ENCODE data around the gene ACER2. TPM values are rescaled to one million over a fixed set of nuclear protein-coding genes. Genes with fewer than 3 reads are reported as not detected.

ACER2 gene
- total RNA-seq, 2 experiments from 2014 or later, result 1.8 TPM

- H3K9me3 Mint-ChIP-seq, result no peaks in the 10 kb centered on the region
- H3K4me1 Mint-ChIP-seq (ENCODE audit: low read depth), result peaks cover 17% of the 10 kb centered on the region
- H3K27ac Mint-ChIP-seq, result no peak overlapping the region
- DNase-seq, result no peak
- H3K27me3 Mint-ChIP-seq, result no peaks in the 10 kb centered on the region
- ChIA-PET CTCF (interaction anchor here (5.6 kb wide), 1 partner anchor 25 kb away, joined by 33 read pairs; no protein-coding TSS in a partner anchor), POLR2A (no interaction called here)
- intact Hi-C loops (cut with micrococcal nuclease), result loop anchor here (10.0 kb wide), 2 partner anchors 175 to 1455 kb away; no protein-coding TSS in a partner anchor
- no peaks in the 10 kb centered on the region for H3K36me3 Mint-ChIP-seq
- H3K4me3 Mint-ChIP-seq, result no peak overlapping the region
Measured at GRCh38 chr9:19490269-19490668, 81.5 kb downstream of the ACER2 start.

- intact Hi-C loops (cut with micrococcal nuclease), result loop anchor here (10.0 kb wide), 2 partner anchors 174 to 1454 kb away; no protein-coding TSS in a partner anchor
- Mint-ChIP-seq H3K9me3 (no peaks in the 10 kb centered on the region), H3K4me3 (no peak overlapping the region), H3K27me3 (no peaks in the 10 kb centered on the region), H3K4me1 (ENCODE audit: low read depth) (peaks cover 17% of the 10 kb centered on the region), H3K27ac (no peak overlapping the region), H3K36me3 (no peaks in the 10 kb centered on the region)
- CTCF ChIA-PET, result interaction anchor here (0.6 to 5.6 kb wide), 4 partner anchors 18 to 1904 kb away, joined by 3 to 33 read pairs (median 4); no protein-coding TSS in a partner anchor
- no peak for DNase-seq
- POLR2A ChIA-PET, result interaction anchor here (0.7 kb wide), 1 partner anchor 439 kb away, joined by 4 read pairs; no protein-coding TSS in a partner anchor
Measured at GRCh38 chr9:19490828-19491227, 82.0 kb downstream of the ACER2 start.

- H3K27me3 Mint-ChIP-seq, result no peaks in the 10 kb centered on the region
- intact Hi-C loops (cut with micrococcal nuclease), result loop anchor here (1.0 to 10.0 kb wide), 5 partner anchors 21 to 1452 kb away; no protein-coding TSS in a partner anchor
- no peaks in the 10 kb centered on the region for H3K36me3 Mint-ChIP-seq
- ChIA-PET CTCF (interaction anchor here (0.7 to 0.9 kb wide), 3 partner anchors 17 to 435 kb away, joined by 3 to 4 read pairs (median 3); no protein-coding TSS in a partner anchor), POLR2A (no interaction called here)
- no peak overlapping the region for H3K27ac Mint-ChIP-seq
- no peak overlapping the region for H3K4me3 Mint-ChIP-seq
- no peaks in the 10 kb centered on the region for H3K9me3 Mint-ChIP-seq
- no peak for DNase-seq
- peaks cover 17% of the 10 kb centered on the region for H3K4me1 Mint-ChIP-seq (ENCODE audit: low read depth)
Measured at GRCh38 chr9:19492775-19493173, 84.0 kb downstream of the ACER2 start.

- H3K4me3 Mint-ChIP-seq, result peak overlapping the region; percentile 48
- CTCF ChIA-PET, result interaction anchor here (0.7 to 0.9 kb wide), 3 partner anchors 16 to 434 kb away, joined by 3 to 4 read pairs (median 3); no protein-coding TSS in a partner anchor
- no peak overlapping the region for H3K27ac Mint-ChIP-seq
- peak; percentile 61 for DNase-seq
- POLR2A ChIA-PET, result no interaction called here
- no peaks in the 10 kb centered on the region for H3K27me3 Mint-ChIP-seq
- intact Hi-C loops (cut with micrococcal nuclease), result loop anchor here (1.0 to 10.0 kb wide), 5 partner anchors 22 to 1452 kb away; no protein-coding TSS in a partner anchor
- H3K4me1 Mint-ChIP-seq (ENCODE audit: low read depth), result peaks cover 17% of the 10 kb centered on the region
- no peaks in the 10 kb centered on the region for H3K9me3 Mint-ChIP-seq
- no peaks in the 10 kb centered on the region for H3K36me3 Mint-ChIP-seq
Measured at GRCh38 chr9:19493174-19493811, 84.5 kb downstream of the ACER2 start.

- H3K27me3 Mint-ChIP-seq, result no peaks in the 10 kb centered on the region
- peaks cover 17% of the 10 kb centered on the region for H3K4me1 Mint-ChIP-seq (ENCODE audit: low read depth)
- DNase-seq, result no peak
- H3K9me3 Mint-ChIP-seq, result no peaks in the 10 kb centered on the region
- H3K27ac Mint-ChIP-seq, result no peak overlapping the region
- intact Hi-C loops (cut with micrococcal nuclease), result loop anchor here (1.0 to 10.0 kb wide), 5 partner anchors 23 to 1451 kb away; no protein-coding TSS in a partner anchor
- no peak overlapping the region for H3K4me3 Mint-ChIP-seq
- ChIA-PET CTCF (no interaction called here), POLR2A (no interaction called here)
- no peaks in the 10 kb centered on the region for H3K36me3 Mint-ChIP-seq
Measured at GRCh38 chr9:19493876-19494275, 85.1 kb downstream of the ACER2 start.

GRCh38 chr9:19495186-19496028, 86.6 kb downstream of the ACER2 start:
- Mint-ChIP-seq H3K9me3 (peaks cover 1% of the 10 kb centered on the region), H3K36me3 (no peaks in the 10 kb centered on the region), H3K27ac (no peak overlapping the region), H3K4me1 (ENCODE audit: low read depth) (peaks cover 17% of the 10 kb centered on the region), H3K27me3 (no peaks in the 10 kb centered on the region), H3K4me3 (no peak overlapping the region)
- ChIA-PET POLR2A (no interaction called here), CTCF (no interaction called here)
- DNase-seq, result no peak
- intact Hi-C loops (cut with micrococcal nuclease), result loop anchor here (10.0 kb wide), 2 partner anchors 169 to 1449 kb away; no protein-coding TSS in a partner anchor

GRCh38 chr9:19496321-19497050, 87.7 kb downstream of the ACER2 start:
- ChIA-PET POLR2A (no interaction called here), CTCF (no interaction called here)
- Mint-ChIP-seq H3K27me3 (no peaks in the 10 kb centered on the region), H3K9me3 (peaks cover 2% of the 10 kb centered on the region), H3K4me3 (no peak overlapping the region), H3K4me1 (ENCODE audit: low read depth) (peaks cover 17% of the 10 kb centered on the region), H3K27ac (no peak overlapping the region), H3K36me3 (no peaks in the 10 kb centered on the region)
- DNase-seq, result no peak
- intact Hi-C loops (cut with micrococcal nuclease), result loop anchor here (10.0 kb wide), 2 partner anchors 168 to 1448 kb away; no protein-coding TSS in a partner anchor

- H3K27me3 Mint-ChIP-seq, result no peaks in the 10 kb centered on the region
- H3K27ac Mint-ChIP-seq, result no peak overlapping the region
- peaks cover 17% of the 10 kb centered on the region for H3K4me1 Mint-ChIP-seq (ENCODE audit: low read depth)
- intact Hi-C loops (cut with micrococcal nuclease), result loop anchor here (10.0 kb wide), 2 partner anchors 168 to 1448 kb away; no protein-coding TSS in a partner anchor
- peaks cover 2% of the 10 kb centered on the region for H3K9me3 Mint-ChIP-seq
- ChIA-PET POLR2A (no interaction called here), CTCF (no interaction called here)
- H3K4me3 Mint-ChIP-seq, result no peak overlapping the region
- H3K36me3 Mint-ChIP-seq, result no peaks in the 10 kb centered on the region
- no peak for DNase-seq
Measured at GRCh38 chr9:19497276-19497675, 88.5 kb downstream of the ACER2 start.

- H3K36me3 Mint-ChIP-seq, result no peaks in the 10 kb centered on the region
- DNase-seq, result no peak
- intact Hi-C loops (cut with micrococcal nuclease), result loop anchor here (10.0 kb wide), 2 partner anchors 167 to 1447 kb away; no protein-coding TSS in a partner anchor
- CTCF ChIA-PET, result no interaction called here
- H3K4me3 Mint-ChIP-seq, result no peak overlapping the region
- no peaks in the 10 kb centered on the region for H3K27me3 Mint-ChIP-seq
- peaks cover 10% of the 10 kb centered on the region for H3K4me1 Mint-ChIP-seq (ENCODE audit: low read depth)
- POLR2A ChIA-PET, result no interaction called here
- H3K27ac Mint-ChIP-seq, result no peak overlapping the region
- H3K9me3 Mint-ChIP-seq, result peaks cover 2% of the 10 kb centered on the region
Measured at GRCh38 chr9:19498015-19498414, 89.2 kb downstream of the ACER2 start.

All from activated CD4-positive, alpha-beta memory T cell treated with anti-CD3 and anti-CD28 coated beads for 36 hours (primary cell).